Fibroblast of gingiva (primary cell): ENCODE results near the gene OCSTAMP.

Source experiments
- DNase-seq: peaks from one replicate; pipeline ENCODE4 v3.0.0-alpha.2; 2011; ENCODE audit warnings: low read depth

OCSTAMP gene, protein sequence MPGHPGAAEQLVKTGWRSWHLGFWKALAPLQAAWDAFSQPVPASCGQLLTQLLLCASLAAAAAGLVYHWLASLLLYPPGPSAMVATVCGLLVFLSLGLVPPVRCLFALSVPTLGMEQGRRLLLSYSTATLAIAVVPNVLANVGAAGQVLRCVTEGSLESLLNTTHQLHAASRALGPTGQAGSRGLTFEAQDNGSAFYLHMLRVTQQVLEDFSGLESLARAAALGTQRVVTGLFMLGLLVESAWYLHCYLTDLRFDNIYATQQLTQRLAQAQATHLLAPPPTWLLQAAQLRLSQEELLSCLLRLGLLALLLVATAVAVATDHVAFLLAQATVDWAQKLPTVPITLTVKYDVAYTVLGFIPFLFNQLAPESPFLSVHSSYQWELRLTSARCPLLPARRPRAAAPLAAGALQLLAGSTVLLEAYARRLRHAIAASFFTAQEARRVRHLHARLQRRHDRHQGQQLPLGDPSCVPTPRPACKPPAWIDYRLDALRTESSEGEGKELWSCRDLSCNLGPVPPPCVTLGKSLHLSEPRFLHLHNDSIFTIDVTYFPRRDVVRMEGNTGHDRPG

GRCh38 chr20:46550461-46550860 is at the start of gene OCSTAMP:
Gene OCSTAMP (minus strand): TSS chr20:46550654. CDS start chr20:46550560, 94 bp downstream.
- no peak for DNase-seq

GRCh38 chr20:46599227-46599987 is 49.0 kb upstream of the OCSTAMP start:
- DNase-seq: no peak

GRCh38 chr20:46595933-46596332 is 45.5 kb upstream of the OCSTAMP start:
- no peak for DNase-seq

DNA sequence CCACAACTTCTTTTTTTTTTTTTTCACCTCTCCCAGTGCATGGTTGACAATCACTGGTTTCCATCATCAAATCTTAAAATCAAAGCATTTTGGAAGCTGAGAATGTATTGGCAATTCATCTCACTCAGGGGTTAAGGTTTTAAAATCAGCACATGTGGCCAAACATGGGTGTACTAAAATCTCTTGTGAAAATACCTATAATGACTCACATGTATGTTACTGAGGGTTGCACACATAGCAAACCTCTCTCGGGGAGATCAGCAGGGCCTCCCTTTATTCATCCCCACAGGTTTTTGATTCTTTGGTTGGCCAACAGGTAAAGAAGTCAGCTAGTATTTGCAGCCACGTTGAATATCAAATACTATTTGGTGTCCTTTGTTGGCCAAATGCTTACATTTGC is 44.3 kb upstream of the OCSTAMP start:
- no peak for DNase-seq

DNA sequence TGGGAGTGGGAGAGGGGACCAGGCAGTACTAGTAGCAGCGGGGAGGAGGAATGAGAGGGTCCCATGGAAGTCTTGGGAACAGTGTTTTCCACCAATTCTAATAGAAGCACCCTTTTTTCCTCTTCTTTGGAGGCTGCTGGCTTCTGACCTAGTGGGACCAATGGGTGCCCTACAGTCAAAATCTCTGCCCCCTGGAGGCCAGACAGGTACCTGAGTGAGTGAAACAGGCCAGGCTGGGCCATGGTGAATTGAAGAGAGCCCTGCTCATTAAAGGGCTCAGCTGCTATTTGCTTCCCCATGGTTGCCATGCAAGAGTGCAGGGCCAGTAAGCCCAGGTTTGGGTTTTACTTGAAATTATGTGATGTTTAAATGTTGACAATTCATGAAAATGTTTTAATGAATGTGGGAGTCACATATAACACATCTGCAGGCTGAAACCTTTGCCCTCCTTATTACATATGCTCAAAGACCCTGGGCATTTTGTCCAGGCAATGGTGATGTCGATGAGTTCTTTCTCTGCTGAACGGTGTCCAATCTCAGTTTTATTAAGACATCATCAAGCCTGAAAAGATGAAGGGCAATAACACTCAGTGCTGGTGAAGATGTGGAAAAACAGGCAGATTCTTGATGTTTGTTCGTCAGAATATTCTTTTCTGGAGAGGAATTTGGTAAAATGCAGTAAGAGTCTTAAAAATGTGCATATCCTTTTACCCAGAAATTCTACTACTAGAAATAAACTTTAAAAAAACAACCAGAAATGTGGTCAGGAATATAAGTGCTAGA is 42.3 kb upstream of the OCSTAMP start:
- no peak for DNase-seq

DNA sequence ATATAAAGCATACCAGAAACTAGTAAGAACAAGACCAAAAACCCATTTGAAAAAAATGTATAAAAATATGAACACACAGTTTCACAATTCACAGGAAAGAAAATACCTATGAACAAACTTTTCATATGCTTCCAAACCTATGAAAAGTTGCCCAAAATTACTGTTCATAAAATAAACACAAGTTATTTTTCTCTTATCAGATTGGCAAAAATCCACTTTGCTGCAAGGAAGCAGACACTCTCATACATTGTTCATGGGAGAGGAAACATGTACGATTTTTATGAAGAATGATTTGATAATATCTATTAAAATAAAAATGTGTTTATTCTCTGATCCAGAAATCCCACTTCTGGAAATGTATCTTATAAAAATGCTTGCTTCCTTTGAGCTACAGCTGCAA is 40.0 kb upstream of the OCSTAMP start:
- DNase-seq: no peak

DNA sequence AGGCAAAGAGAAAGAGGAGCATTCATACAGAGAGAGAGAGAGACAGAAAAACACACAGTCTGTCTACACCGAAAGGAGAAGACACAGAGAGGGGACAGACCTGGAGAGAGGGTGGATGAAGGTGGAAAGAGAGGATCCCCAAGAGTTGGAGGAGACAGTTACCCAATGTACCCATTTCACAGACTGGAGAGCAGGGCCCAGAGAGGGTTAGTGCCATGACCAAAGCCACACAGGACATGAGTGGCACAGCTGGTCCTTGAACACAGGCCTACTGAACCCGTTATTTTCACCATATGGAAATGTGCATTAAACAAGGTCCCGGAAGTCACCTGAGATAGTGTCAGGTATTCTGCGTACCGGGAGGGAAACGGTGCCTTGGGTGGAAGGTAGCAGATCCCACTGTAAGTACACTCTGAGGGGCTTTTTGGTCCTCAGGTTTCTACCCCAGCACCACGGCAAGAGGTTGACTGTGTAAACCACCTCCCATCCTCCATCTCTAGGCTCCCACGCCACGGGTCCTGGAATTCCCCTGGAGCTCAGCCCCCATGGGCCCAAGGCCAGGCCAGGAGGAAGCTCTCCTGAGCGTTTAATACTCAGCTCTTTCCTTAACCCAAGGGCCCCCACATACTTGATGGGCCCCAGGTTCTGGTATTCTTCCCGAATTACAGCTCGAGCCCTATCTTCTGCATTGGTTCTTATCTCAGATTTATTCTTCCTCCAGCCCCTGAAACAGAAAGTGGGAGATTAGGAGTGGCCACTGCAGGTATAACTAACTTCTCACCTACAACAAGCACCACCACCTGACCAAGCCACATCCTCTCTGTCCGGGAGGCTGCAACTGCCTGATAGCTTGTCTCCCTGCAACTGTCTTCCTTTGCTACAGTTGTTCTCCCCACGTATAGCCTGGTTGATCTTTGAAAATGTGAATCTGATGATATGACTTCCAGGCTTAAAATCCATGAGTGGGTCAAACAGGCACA is 38.4 kb upstream of the OCSTAMP start:
- no peak for DNase-seq

- DNase-seq: no peak
Observed at GRCh38 chr20:46587986-46588385, 37.5 kb upstream of the OCSTAMP start.

GRCh38 chr20:46586724-46587123 is 36.3 kb upstream of the OCSTAMP start:
- DNase-seq: no peak

DNA sequence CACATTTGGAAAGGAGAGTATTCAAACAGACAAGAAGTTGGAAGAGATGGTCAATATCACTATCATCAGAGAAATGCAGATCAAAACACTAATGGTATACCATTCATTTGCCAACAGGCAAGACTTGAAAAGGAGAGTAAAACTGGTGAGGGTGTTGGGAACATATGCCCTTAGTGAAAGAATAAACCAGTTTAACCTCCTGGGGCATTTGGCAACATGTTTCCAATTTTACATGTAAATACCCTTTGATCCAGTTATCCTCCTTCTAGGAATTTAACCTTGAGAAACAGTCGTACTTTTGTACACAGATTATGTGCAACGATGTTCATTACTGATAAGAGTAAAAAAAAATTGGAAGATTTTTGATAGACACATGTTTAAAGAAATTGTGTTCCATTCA is 34.1 kb upstream of the OCSTAMP start:
- DNase-seq: no peak

DNA sequence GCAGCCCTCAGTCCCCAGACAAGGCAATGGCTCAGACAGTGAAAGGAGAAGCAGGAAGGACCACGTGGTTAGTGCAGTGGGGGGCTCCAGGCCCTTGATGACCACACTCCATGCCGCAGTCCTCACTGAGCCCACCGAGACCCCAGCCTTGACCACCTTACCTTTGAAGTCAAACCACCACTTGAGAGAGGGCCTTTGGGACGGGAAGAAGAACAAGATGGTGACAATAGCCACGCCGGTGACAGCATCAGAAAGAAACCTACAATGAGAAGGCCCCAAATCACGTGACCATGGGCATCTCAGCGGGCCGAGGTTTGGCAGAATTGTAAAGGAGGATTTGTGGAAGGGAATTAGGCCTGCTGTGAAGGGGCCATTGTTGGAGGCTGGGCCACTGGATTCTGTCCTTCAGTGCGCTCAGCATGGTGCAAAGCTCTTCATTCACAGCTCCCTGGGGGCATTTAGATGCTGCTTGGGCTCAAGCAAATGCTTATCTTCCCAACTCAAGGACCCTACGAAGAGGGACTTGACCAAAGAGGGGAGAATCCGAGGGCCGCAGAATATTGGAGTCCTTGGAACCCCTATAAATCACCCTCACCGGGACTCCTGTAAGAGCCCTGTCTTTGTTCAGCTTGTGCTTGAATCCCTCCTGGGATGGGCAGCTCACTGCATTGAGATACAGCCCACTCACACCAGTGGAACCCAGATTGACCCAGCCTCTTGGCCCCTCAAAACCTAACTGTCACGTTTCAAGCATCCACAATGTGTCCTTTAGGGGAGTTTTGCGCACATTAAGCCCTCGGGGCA is 33.2 kb upstream of the OCSTAMP start:
- DNase-seq: no peak

- no peak for DNase-seq
Observed at GRCh38 chr20:46582648-46583047, 32.2 kb upstream of the OCSTAMP start.

GRCh38 chr20:46581391-46581790 is 30.9 kb upstream of the OCSTAMP start:
- DNase-seq: no peak

GRCh38 chr20:46580613-46581205 is 30.3 kb upstream of the OCSTAMP start:
- DNase-seq: no peak

DNA sequence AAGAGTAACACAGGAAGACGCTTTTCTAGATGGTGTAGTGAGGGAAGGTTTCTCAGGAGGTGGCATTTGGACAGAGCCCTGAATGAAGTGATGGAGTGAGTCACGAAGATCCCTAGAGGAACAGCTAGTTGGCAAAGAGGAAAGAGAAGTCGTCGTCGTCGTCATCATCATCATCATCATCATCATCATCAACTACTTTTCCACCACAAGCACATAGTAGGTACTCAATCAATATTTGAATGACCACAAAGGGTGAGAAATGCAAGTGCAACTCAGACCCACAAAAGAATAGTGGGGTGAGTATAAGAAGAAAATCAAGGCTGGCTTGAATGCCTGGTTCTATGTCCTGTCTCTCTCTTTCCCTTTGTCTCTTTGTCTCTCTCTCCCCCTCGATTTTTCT is 28.3 kb upstream of the OCSTAMP start:
- DNase-seq: no peak

- no peak for DNase-seq
Observed at GRCh38 chr20:46576774-46577395, 26.4 kb upstream of the OCSTAMP start.

- no peak for DNase-seq
Observed at GRCh38 chr20:46575937-46576461, 25.5 kb upstream of the OCSTAMP start.

- DNase-seq: no peak
Observed at GRCh38 chr20:46575394-46575793, 24.9 kb upstream of the OCSTAMP start.
